K562 (cell line): ENCODE measurements around the gene OBP2A. TPM values are rescaled to one million over a fixed set of nuclear protein-coding genes. Genes with fewer than 3 reads are reported as not detected.

Experiments
- ATAC-seq: fragments of 200-7000 bp; cut with Tn5 transposase; 3 replicates; pipeline ENCODE4 v1.9.1; 2020; ENCODE audit warnings: moderate library complexity
- BruUV-seq: library from RNA; stranded (reverse); fragments of 400-500 nt; replicated peaks from 2 replicates; lab custom pipeline; 2021; lab: Mats Ljungman, UMichigan
- CTCF ChIA-PET: fragments of 300-600 bp; formaldehyde crosslinking; extraction: SDS; loops from one replicate; lab custom pipeline; 2021; ENCODE audit warnings: low intra/inter-chr PET ratio; lab: Yijun Ruan, JAX
- POLR2A ChIA-PET: fragments of 300-600, 350-650 bp; sonication (Branson Sonifier 250); formaldehyde crosslinking; extraction: SDS; loops from one replicate; lab custom pipeline; 2021; ENCODE audit warnings: antibody characterized with exemption, inconsistent platforms; lab: Yijun Ruan, JAX
- DNase-seq, 4 experiments: peaks; one replicate each; pipeline versions ENCODE4 v3.0.0 to v3.0.0-alpha.2; 2011 to 2018; ENCODE audit warnings: low spot score in 3 of 4, mixed read lengths in 3 of 4; ENCODE audit errors: extremely low read depth in 1 of 4
- FAIRE-seq: peaks from 2 replicates; lab custom pipeline; 2011; peaks lifted over from hg19 to GRCh38; lab: Jason Lieb, UNC
- H2AFZ ChIP-seq: 2 replicates; pipeline ENCODE4 v1.6.0; 2011; ENCODE audit warnings: low read depth, low read length, control low read depth, inconsistent platforms
- H3K27ac ChIP-seq: fragments of 200-600 bp; 3 replicates; pipeline ENCODE4 v1.8.0; 2011; ENCODE audit warnings: low read depth, mild to moderate bottlenecking, control low read depth, inconsistent platforms, low read length, moderate library complexity, mixed read lengths; ENCODE audit errors: extremely low read depth
- H3K27me3 ChIP-seq, 2 experiments: fragments of 300-600 bp in 1 of 2; 2 replicates in 1 of 2; 3 replicates in 1 of 2; pipeline versions ENCODE4 v1.6.0 to v1.8.0; 2011; ENCODE audit warnings: inconsistent platforms in 2 of 2, low read length in 2 of 2, mild to moderate bottlenecking in 1 of 2, mixed read lengths in 1 of 2, moderate library complexity in 1 of 2; ENCODE audit not compliant: control insufficient read depth in 2 of 2, insufficient read depth in 2 of 2
- H3K36me3 ChIP-seq: fragments of 300-600 bp; 3 replicates; pipeline ENCODE4 v1.8.0; 2011; ENCODE audit warnings: mild to moderate bottlenecking, low read length, inconsistent platforms; ENCODE audit not compliant: control insufficient read depth, insufficient read depth
- H3K4me1 ChIP-seq, 2 experiments: fragments of 200-600 bp in 1 of 2; replicated peaks in 1 of 2; 2 replicates in 1 of 2; 3 replicates in 1 of 2; pipeline versions ENCODE4 v1.5.1 to v1.8.0; 2011; ENCODE audit warnings: inconsistent platforms in 2 of 2, low read length in 2 of 2, mild to moderate bottlenecking in 1 of 2, mixed read lengths in 1 of 2, moderate library complexity in 1 of 2; ENCODE audit not compliant: control insufficient read depth in 2 of 2, insufficient read depth in 2 of 2
- H3K4me2 ChIP-seq: 2 replicates; pipeline ENCODE4 v1.6.1; 2011; ENCODE audit warnings: low read length, control low read depth, inconsistent platforms, mixed read lengths; ENCODE audit not compliant: insufficient read depth
- H3K4me3 ChIP-seq: fragments of 200-600 bp; sonication (generic), shearing (Covaris generic); 2 replicates; pipeline ENCODE4 v1.5.1; 2016; ENCODE audit warnings: control low read depth, inconsistent platforms
- H3K79me2 ChIP-seq: fragments of 200-600 bp; 3 replicates; pipeline ENCODE4 v1.8.0; 2011; ENCODE audit warnings: low read length, inconsistent platforms; ENCODE audit not compliant: control insufficient read depth, insufficient read depth
- H3K9ac ChIP-seq, 2 experiments: 2 replicates each; pipeline versions ENCODE4 v1.6.0 to v1.6.1; 2011; ENCODE audit warnings: low read depth in 2 of 2, low read length in 2 of 2, control low read depth in 1 of 2, inconsistent platforms in 1 of 2, mild to moderate bottlenecking in 1 of 2, mixed read lengths in 1 of 2; ENCODE audit not compliant: insufficient read depth in 1 of 2
- H3K9me1 ChIP-seq: one replicate; pipeline ENCODE4 v1.6.0; 2011; ENCODE audit warnings: inconsistent platforms, mild to moderate bottlenecking, low read length, moderate library complexity; ENCODE audit not compliant: control insufficient read depth, insufficient read depth
- H3K9me3 ChIP-seq: replicated peaks from 2 replicates; pipeline ENCODE4 v1.5.1; 2011; ENCODE audit warnings: low read depth, low read length, inconsistent platforms; ENCODE audit not compliant: control insufficient read depth, insufficient read depth
- H4K20me1 ChIP-seq: replicated peaks from 2 replicates; pipeline ENCODE4 v1.6.1; 2011; ENCODE audit warnings: low read length, inconsistent platforms, mixed read lengths; ENCODE audit not compliant: control insufficient read depth, insufficient read depth
- BCOR ChIP-seq: fragments of 450-650 bp; IDR thresholded peaks from 2 replicates; pipeline ENCODE4 v1.6.1; 2016
- BRCA1 ChIP-seq, 2 experiments: fragments of 450-650 bp in 1 of 2; sonication (generic) in 1 of 2; formaldehyde crosslinking in 1 of 2; IDR thresholded peaks; 2 replicates each; pipeline versions ENCODE4 v1.5.0 to v1.6.1; 2017 to 2020; ENCODE audit warnings: mild to moderate bottlenecking in 1 of 2, missing genetic modification reagents in 1 of 2
- CREM ChIP-seq: IDR thresholded peaks from 2 replicates; pipeline ENCODE4 v1.6.1; 2014; ENCODE audit warnings: antibody characterized with exemption, low read depth
- HDAC3 ChIP-seq: fragments of 450-650 bp; IDR thresholded peaks from 2 replicates; pipeline ENCODE4 v1.6.1; 2018; ENCODE audit warnings: borderline replicate concordance, mild to moderate bottlenecking, moderate library complexity; ENCODE audit not compliant: partially characterized antibody
- MTF1 ChIP-seq: fragments of 250-450 bp; sonication (Bioruptor Pico); IDR thresholded peaks from 2 replicates; pipeline ENCODE4 v1.9.0; 2021; ENCODE audit warnings: moderate library complexity, mild to moderate bottlenecking, inconsistent platforms, borderline replicate concordance
- NCOA2 ChIP-seq, 2 experiments: fragments of 450-650 bp; IDR thresholded peaks; 2 replicates each; pipeline ENCODE4 v1.6.1; 2018; ENCODE audit warnings: mild to moderate bottlenecking in 2 of 2, moderate library complexity in 1 of 2; ENCODE audit not compliant: partially characterized antibody in 2 of 2
- WGBS: fragments of 100-300 bp; shearing (Covaris generic); methylation state at CpG from one replicate; pipeline ENCODE4 v1.1.6; 2016; ENCODE audit warnings: low coverage, mixed read lengths; ENCODE audit not compliant: insufficient coverage; ENCODE audit errors: missing lambda C conversion rate; 5-methylcytosine and 5-hydroxymethylcytosine counted together
- in situ Hi-C: fragments of 300-500 bp; cut with MboI; formaldehyde crosslinking; loops from 4 replicates; pipeline ENCODE4 v1.15.0; 2018; ENCODE audit warnings: inconsistent platforms, mixed read lengths
- intact Hi-C: fragments of 100-400 bp; cut with micrococcal nuclease; formaldehyde crosslinking; loops from 2 replicates; pipeline ENCODE4 v1.14.2; 2022
- polyA plus RNA-seq, 8 experiments: library from polyadenylated mRNA; depleted of rRNA in 4 of 8; stranded (reverse) in 5 of 8; unstranded in 3 of 8; fragments of >200 nt; fragmentation: Nextera tagmentation in 2 of 8; fragmentation: Illumina TruSeq in 1 of 8; extraction: Ambion mirVana in 2 of 8; extraction: Trizol in 1 of 8; gene quantifications; 2 replicates each; pipeline versions ENCODE4 v1.2.1 to v1.2.3, GENCODE V29; 2011 to 2014; ENCODE audit warnings: inconsistent platforms in 1 of 8, missing spikeins in 1 of 8
- total RNA-seq, 7 experiments: library from RNA; depleted of rRNA in 6 of 7; stranded (reverse); fragments of >200 nt in 6 of 7; fragmentation: Illumina TruSeq in 2 of 7; extraction: Trizol in 2 of 7; gene quantifications; 2 replicates each; pipeline versions ENCODE4 v1.2.1 to v1.2.3, GENCODE V29; 2011 to 2021; ENCODE audit warnings: low replicate concordance in 1 of 7
- TF ChIP-seq, protein P1 (sequence below): sonication (generic); formaldehyde crosslinking; IDR thresholded peaks from 2 replicates; pipeline ENCODE4 v1.8.0; 2023; ENCODE audit warnings: mild to moderate bottlenecking, missing genetic modification reagents
- TF ChIP-seq, protein P2 (sequence below): fragments of 450-650 bp; IDR thresholded peaks from 2 replicates; pipeline ENCODE4 v1.6.1; 2016; ENCODE audit warnings: borderline replicate concordance
- TF ChIP-seq, protein P3 (sequence below): fragments of 450-650 bp; conservative IDR thresholded peaks from 2 replicates; pipeline ENCODE4 v1.6.1; 2016; ENCODE audit warnings: missing genetic modification characterization, low read depth, mild to moderate bottlenecking, missing compliant biosample characterization, moderate library complexity
- TF ChIP-seq, protein P4 (sequence below): fragments of 250-450 bp; sonication (Bioruptor Pico); IDR thresholded peaks from 2 replicates; pipeline ENCODE4 v1.5.0; 2021
- TF ChIP-seq, protein P5 (sequence below): conservative IDR thresholded peaks from 2 replicates; pipeline ENCODE4 v1.6.1; 2011; ENCODE audit warnings: low read depth, mild to moderate bottlenecking, low read length; ENCODE audit not compliant: control insufficient read depth

Gene OBP2A
- total and polyA plus RNA-seq, 9 of the 15 experiments (the other 6 are each of a cell fraction or from before 2014, with no cell fraction given) = not detected

DNA sequence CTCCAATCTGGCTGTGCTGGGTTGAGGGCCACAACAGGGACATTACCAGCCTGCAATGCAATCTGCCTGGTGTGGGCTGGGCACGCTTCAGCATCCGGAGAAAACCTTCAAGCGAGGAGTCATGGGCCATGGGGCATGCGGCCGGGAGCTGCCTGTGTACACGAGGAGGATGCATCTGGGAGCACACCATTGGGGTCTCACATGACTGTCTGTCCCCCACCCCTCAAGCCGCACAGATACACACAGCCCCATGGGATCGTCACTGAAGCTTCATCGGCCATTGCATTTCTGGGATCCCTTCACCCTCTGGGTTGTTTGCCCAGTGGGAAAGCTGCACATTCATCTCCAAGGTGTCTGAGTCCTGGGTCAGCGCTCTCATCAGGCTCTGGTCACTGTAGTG, 14.8 kb upstream of the OBP2A start (continued):
- TF ChIP-seq, protein P1, sequence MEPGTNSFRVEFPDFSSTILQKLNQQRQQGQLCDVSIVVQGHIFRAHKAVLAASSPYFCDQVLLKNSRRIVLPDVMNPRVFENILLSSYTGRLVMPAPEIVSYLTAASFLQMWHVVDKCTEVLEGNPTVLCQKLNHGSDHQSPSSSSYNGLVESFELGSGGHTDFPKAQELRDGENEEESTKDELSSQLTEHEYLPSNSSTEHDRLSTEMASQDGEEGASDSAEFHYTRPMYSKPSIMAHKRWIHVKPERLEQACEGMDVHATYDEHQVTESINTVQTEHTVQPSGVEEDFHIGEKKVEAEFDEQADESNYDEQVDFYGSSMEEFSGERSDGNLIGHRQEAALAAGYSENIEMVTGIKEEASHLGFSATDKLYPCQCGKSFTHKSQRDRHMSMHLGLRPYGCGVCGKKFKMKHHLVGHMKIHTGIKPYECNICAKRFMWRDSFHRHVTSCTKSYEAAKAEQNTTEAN (CRISPR knock-in tag) = no peak
- TF ChIP-seq, protein P2, sequence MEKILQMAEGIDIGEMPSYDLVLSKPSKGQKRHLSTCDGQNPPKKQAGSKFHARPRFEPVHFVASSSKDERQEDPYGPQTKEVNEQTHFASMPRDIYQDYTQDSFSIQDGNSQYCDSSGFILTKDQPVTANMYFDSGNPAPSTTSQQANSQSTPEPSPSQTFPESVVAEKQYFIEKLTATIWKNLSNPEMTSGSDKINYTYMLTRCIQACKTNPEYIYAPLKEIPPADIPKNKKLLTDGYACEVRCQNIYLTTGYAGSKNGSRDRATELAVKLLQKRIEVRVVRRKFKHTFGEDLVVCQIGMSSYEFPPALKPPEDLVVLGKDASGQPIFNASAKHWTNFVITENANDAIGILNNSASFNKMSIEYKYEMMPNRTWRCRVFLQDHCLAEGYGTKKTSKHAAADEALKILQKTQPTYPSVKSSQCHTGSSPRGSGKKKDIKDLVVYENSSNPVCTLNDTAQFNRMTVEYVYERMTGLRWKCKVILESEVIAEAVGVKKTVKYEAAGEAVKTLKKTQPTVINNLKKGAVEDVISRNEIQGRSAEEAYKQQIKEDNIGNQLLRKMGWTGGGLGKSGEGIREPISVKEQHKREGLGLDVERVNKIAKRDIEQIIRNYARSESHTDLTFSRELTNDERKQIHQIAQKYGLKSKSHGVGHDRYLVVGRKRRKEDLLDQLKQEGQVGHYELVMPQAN = no peak
- no peak for TF ChIP-seq CREM
- TF ChIP-seq, protein P3, sequence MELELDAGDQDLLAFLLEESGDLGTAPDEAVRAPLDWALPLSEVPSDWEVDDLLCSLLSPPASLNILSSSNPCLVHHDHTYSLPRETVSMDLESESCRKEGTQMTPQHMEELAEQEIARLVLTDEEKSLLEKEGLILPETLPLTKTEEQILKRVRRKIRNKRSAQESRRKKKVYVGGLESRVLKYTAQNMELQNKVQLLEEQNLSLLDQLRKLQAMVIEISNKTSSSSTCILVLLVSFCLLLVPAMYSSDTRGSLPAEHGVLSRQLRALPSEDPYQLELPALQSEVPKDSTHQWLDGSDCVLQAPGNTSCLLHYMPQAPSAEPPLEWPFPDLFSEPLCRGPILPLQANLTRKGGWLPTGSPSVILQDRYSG = no peak
- TF ChIP-seq NCOA2 (IDR thresholded peaks at IDR 0.05; ENCODE audit: partially characterized antibody in 2 of 2) = no peak

DNA sequence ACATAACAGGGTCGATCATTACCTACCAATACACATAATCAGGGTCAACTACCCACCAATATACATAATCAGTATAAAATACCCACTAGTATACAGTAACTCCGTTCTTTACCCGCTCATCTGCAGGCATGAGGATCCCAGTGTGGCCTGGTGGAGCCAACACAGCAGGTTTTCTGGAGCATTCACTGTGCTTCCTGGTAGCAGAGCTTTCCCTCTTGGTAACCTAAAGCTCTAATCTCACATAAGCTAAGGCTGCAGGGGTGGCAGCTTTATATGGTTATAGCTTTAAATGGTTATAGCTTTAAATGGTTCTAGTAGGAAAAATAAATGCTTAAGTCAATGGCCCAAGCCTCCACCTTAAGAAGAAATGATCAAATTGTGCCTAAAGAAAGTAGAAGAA, 12.8 kb upstream of the OBP2A start:
- BruUV-seq = no TSS peak
- Histone ChIP-seq H2AFZ (no peak overlapping the region), H3K9me3 (no peaks in the 10 kb centered on the region), H3K9ac (no peak overlapping the region), H3K9me1 (no peaks in the 10 kb centered on the region), H3K27ac (no peak overlapping the region), H3K36me3 (no peaks in the 10 kb centered on the region), H3K79me2 (no peaks in the 10 kb centered on the region), H3K4me1 (no peaks in the 10 kb centered on the region), H4K20me1 (no peaks in the 10 kb centered on the region), H3K4me2 (no peak overlapping the region), H3K27me3 (peaks cover 10 to 30% of the 10 kb centered on the region in 2 experiments; a peak in 3 of 5 replicates), H3K4me3 (no peak overlapping the region)
- DNase-seq = peak in 2 of 4 experiments; percentile 25 to 27
- 32% methylated on average over 3 of the region's 3 CpGs for WGBS
- POLR2A ChIA-PET = interaction anchor here (0.6 kb wide), 1 partner anchor 33 kb away, joined by 3 read pairs; no protein-coding TSS in a partner anchor
- intact Hi-C loops (no loop called here), in situ Hi-C loops (no loop called here)
- peak; percentile 64 for ATAC-seq
- no peak for FAIRE-seq
- CTCF ChIA-PET = no interaction called here
- TF ChIP-seq BRCA1 (IDR thresholded peaks at IDR 0.05) (no peak), BRCA1 (CRISPR knock-in tag; IDR thresholded peaks at IDR 0.05) (no peak), BCOR (no peak), MTF1 (CRISPR knock-in tag) (no peak), HDAC3 (no peak)
- TF ChIP-seq, protein P4, sequence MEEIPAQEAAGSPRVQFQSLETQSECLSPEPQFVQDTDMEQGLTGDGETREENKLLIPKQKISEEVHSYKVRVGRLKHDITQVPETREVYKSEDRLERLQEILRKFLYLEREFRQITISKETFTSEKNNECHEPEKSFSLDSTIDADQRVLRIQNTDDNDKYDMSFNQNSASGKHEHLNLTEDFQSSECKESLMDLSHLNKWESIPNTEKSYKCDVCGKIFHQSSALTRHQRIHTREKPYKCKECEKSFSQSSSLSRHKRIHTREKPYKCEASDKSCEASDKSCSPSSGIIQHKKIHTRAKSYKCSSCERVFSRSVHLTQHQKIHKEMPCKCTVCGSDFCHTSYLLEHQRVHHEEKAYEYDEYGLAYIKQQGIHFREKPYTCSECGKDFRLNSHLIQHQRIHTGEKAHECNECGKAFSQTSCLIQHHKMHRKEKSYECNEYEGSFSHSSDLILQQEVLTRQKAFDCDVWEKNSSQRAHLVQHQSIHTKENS (CRISPR knock-in tag) = no peak
- TF ChIP-seq, protein P5, sequence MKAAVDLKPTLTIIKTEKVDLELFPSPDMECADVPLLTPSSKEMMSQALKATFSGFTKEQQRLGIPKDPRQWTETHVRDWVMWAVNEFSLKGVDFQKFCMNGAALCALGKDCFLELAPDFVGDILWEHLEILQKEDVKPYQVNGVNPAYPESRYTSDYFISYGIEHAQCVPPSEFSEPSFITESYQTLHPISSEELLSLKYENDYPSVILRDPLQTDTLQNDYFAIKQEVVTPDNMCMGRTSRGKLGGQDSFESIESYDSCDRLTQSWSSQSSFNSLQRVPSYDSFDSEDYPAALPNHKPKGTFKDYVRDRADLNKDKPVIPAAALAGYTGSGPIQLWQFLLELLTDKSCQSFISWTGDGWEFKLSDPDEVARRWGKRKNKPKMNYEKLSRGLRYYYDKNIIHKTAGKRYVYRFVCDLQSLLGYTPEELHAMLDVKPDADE = no peak
